NCI-H1048 (cell line): ENCODE results near the gene HBA2.
"Not testable (repeated sequence)": the region's sequence is repeated elsewhere in the genome, so short reads cannot be mapped to it uniquely, and the experiment has no call there.

ENCODE experiments used
- DNase-seq: peaks from one replicate; lab custom pipeline; 2025; lab: John Stamatoyannopoulos, UW

The HBA2 gene

DNA sequence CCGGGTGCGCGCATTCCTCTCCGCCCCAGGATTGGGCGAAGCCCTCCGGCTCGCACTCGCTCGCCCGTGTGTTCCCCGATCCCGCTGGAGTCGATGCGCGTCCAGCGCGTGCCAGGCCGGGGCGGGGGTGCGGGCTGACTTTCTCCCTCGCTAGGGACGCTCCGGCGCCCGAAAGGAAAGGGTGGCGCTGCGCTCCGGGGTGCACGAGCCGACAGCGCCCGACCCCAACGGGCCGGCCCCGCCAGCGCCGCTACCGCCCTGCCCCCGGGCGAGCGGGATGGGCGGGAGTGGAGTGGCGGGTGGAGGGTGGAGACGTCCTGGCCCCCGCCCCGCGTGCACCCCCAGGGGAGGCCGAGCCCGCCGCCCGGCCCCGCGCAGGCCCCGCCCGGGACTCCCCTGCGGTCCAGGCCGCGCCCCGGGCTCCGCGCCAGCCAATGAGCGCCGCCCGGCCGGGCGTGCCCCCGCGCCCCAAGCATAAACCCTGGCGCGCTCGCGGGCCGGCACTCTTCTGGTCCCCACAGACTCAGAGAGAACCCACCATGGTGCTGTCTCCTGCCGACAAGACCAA lies at the start of gene HBA2:
Gene HBA2, plus strand, starts transcription at position 503 of the 568 bp plus-strand sequence. Its CDS starts 37 bp downstream, at position 540.
- DNase-seq: not testable (repeated sequence)

DNA sequence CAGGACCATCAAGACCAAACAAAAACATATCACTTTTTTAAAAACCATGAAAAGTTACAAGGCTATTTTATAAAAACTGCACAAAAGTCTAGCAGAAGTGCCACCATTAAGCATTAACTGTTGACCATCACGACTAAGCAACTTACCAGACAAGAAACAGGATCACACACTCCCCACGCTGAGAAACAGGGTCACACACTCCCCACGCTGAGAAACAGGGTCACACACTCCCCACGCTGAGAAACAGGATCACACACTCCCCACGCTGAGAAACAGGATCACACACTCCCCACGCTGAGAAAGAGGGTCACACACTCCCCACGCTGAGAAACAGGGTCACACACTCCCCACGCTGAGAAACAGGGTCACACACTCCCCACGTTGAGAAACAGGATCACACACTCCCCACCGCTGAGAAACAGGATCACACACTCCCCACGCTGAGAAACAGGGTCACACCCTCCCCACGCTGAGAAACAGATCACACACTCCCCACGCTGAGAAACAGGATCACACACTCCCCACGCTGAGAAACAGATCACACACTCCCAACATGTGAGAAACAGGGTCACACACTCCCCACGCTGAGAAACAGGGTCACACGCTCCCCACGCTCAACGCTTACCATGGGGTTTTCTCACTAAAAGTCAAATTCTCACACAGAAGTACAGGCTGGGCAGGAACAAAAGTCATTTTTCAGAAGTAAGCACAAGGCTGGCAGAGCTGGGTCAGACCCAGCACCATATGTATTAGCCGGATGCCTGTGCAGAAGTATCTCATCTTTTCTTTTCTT lies 48.9 kb upstream of the HBA2 start:
- DNase-seq: not testable (repeated sequence)

DNA sequence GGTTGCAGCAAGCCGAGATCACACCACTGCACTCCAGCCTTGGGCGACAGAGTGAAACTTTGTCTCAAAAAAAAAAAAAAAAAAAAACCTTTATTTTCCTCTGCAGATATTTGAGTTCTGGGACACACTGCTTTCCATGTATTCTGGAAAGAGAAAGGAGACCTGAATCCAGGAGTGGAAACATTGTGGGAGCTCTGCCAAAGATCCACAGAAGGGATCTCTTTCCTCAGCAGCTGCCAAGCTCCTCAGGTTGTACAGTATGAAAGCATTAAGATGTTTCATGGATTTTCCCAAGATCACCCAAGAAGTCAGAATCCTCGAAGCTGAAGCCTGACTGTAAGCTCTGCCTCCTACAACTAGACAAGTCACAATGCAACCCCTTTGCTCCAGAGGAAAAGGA lies 47.7 kb upstream of the HBA2 start:
- DNase-seq: no peak

GRCh38 chr16:129075-129474 lies 43.6 kb upstream of the HBA2 start:
- DNase-seq: no peak

- DNase-seq: no peak
These were observed 42.0 kb upstream of the HBA2 start for GRCh38 chr16:130533-131173.

DNA sequence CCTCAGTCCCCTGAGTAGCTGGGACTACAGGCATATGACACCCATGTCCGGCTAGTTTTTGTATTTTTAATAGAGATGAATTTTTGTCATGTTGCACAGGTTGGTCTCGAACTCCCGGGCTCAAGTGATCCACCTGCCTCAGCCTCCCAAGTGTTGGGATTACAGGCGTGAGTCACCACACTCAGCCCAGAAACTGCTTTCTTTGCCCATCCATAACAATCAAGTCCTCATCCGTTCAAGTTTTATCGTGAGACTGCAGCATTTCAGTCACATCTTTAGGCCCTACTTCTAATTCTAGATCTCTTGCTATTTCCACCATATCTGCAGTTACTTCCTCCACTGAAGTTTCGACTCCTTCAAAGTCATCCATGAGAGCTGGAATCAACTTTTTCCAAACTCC lies 40.6 kb upstream of the HBA2 start:
- no peak for DNase-seq

- no peak for DNase-seq
These were observed 39.0 kb upstream of the HBA2 start for GRCh38 chr16:133716-134115.

DNA sequence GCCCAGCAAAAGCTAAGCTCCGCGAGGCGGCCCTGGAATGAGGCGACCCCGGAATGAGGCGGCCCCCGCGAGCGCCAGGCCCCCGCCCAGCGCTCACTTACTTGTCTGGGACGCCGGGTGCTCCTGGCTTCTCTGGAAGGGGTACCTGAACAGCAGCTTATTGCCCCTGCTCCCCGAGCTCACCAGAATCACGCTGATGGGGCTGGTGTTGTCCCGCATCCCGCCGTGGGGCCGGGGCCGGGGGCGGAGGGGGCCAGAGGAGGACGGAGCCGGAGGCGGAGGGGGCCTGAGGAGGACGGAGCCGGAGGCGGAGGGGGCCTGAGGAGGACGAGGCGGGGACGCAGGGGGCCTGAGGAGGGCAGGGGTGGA lies 34.6 kb upstream of the HBA2 start:
- no peak for DNase-seq

DNA sequence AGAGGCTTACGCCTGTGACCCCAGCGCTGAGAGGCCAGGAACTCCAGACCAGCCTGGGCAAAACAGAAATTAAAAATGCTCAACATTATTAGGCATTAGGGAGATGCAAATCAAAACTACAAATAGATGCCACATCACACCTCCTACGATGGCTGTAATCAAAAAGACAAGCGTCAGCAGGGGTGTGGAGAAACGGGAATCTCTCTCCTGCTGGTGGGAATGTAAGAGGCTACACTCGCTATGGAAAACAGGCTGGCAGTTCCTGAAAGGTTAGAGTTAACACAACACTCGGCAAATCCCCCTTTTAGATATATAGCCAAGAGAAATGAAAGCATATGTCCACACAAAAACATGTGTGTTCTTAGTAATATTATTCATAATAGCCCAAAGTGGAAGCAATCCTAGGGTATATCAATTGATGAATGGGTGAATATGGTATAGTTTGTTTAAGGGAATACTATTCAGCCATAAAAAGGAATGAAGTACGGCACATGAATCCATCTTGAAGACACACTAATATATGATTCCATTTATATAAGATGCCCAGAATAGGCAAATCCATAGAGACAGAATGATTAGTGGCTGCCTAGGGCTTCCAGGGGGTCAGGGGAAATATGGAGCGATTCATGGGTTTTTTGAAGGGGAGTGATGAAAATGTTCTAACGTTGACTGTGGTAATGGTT lies 32.4 kb upstream of the HBA2 start:
- DNase-seq: no peak

GRCh38 chr16:142405-142967 lies 30.2 kb upstream of the HBA2 start:
- DNase-seq: no peak

GRCh38 chr16:143047-143446 lies 29.6 kb upstream of the HBA2 start:
- DNase-seq: no peak

GRCh38 chr16:143456-143855 lies 29.2 kb upstream of the HBA2 start:
- DNase-seq: no peak

GRCh38 chr16:144797-145252 lies 27.9 kb upstream of the HBA2 start:
- no peak for DNase-seq

DNA sequence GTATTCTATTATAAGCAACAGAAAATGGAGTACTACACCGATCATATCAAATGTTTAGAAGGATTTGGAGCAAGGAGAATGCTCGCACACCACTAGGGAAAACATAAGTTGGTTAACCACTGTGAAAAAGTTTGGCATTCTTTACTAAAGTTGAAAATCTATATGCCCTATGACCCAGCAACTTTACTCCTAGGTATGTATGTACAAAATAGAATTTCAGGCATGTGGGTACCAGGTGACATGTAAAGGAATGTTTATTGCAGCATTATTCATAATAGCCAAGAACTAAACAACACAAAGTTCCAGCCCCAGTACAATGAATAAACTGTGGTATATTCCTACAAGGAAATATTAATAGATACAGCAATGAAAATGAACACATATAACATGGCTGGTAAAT lies 26.0 kb upstream of the HBA2 start:
- DNase-seq: no peak

DNA sequence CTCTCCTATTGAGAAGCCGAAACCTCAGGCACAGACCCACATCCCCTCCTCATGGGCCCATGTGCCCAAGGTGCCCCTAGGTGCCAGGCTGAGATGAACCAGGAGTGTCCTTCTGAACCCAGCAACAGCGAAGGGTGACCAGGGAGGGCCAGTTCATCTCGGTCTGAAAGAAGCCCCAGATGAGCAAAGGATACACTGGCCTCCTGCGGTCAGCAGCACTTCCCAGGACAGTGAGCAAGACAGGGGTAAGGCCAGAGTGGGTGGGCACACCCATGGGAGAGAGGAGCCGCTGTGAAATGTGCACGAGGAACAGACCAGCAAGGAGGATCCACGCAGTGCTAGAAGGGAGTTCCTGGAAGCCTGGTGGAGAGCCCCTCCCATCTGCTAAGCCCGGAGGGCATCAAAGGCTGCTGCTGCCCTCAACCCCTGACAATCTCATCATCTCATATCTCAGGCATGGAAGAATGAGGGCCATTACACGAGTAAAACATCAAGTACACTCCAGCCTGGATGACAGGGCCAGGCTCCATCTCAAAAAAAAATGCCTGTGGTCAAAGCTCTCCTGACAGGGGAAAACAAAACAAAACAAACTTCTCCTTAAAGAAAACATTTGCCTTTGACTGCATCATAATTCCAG lies 23.5 kb upstream of the HBA2 start:
- DNase-seq: no peak

DNA sequence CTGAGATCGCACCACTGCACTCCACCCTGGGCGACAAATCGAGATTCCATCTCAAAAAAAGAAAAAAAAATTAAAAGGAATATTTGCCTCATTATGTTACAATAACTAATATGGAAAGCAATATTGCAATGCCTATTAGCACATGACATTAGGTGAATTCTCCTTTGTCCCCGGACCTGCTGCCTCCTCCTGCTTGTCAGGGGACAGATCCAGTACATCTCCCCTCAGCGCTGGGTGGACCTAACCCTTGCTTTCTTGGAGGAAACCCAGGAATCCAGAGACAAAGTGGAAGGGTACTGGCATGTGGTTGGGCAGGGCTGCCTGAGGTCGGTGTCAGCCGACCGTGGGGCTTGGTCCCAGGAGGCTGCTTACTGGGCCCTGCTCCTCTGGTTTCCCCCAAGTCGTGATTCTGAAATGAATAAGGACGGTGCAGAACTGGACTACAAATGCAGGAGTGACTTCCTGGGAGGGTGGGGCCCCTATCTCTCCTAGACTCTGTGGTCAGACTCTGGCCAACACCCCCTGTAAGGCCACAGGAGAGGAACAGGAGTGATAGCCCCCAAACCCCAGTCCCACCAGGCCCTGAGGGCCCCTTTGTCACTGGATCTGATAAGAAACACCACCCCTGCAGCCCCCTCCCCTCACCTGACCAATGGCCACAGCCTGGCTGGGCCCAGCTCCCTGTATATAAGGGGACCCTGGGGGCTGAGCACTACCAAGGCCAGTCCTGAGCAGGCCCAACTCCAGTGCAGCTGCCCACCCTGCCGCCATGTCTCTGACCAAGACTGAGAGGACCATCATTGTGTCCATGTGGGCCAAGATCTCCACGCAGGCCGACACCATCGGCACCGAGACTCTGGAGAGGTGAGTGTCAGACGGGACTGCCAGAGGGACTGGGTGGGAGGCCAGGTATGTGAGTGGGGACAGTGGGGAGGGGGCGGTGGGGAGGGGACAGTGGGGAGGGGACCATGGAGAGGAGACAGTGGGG lies 20.2 kb upstream of the HBA2 start, which contains the start of gene HBZ:
Gene HBZ, plus strand, starts transcription at position 504 of the 988 bp plus-strand sequence. Its CDS starts 266 bp downstream, at position 770.
- no peak for DNase-seq

DNA sequence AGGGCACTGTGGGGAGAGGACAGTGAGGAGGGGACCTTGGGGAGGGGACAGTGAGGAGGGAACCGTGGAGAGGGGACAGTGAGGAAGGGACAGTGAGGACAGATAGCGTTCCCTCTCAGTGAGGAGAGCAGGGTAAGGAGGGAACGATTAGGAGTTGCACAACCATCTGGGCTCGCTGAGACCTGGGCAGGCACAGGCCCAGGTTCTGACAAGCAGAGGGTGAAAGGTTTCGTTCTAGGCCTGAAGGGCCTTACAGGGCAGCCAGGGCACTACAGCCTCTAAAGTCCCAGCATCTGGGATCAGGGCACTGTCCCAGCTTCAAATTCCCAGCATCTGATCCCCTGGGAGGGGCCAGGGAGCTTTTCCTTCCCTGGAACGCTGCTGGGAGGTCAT lies 19.6 kb upstream of the HBA2 start:
- not testable (repeated sequence) for DNase-seq

DNA sequence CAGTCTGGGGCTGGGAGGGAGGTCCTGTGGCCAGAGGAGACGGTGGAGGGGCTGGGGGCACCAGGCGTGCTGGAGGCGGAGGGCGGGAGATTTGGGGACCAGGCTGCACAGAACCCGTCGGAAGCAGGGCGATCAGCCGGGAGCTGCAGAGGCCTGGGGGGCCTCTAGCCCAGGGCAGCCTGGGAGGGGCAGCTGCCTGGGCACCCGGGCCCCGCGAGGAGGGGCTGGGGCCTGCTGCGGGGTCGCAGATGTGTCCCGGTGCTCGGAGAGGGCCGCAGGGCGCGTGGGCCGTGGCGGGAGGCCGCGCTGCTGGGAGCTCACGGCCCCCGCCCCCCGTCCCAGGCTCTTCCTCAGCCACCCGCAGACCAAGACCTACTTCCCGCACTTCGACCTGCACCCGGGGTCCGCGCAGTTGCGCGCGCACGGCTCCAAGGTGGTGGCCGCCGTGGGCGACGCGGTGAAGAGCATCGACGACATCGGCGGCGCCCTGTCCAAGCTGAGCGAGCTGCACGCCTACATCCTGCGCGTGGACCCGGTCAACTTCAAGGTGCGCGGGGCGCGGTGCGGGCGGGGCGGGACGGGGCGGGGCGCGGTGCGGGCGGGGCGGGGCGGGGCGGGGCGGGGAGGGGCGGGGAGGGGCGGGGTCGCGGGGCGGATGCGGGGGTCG lies 19.0 kb upstream of the HBA2 start:
- not testable (repeated sequence) for DNase-seq

- DNase-seq: no peak
These were observed 18.3 kb upstream of the HBA2 start for GRCh38 chr16:154217-155030.
